HepG2 (cell line): ENCODE results near the gene ZNF606. TPM values are rescaled to one million over a fixed set of nuclear protein-coding genes. Genes with fewer than 3 reads are reported as not detected.

Experiments
- ATAC-seq: fragments of 200-7000 bp; cut with Tn5 transposase; 3 replicates; pipeline ENCODE4 v1.9.1; 2020; ENCODE audit warnings: mild to moderate bottlenecking, moderate library complexity
- BruUV-seq: library from RNA; stranded (reverse); fragments of 400-500 nt; replicated peaks from 2 replicates; lab custom pipeline; 2021; lab: Mats Ljungman, UMichigan
- CTCF ChIA-PET: fragments of 300-600 bp; formaldehyde crosslinking; extraction: SDS; loops from one replicate; lab custom pipeline; 2021; ENCODE audit warnings: low total read pairs, inconsistent platforms, low intra/inter-chr PET ratio; lab: Yijun Ruan, JAX
- POLR2A ChIA-PET: fragments of 350-600 bp; sonication (Branson Sonifier 250); formaldehyde crosslinking; loops from one replicate; lab custom pipeline; 2020; ENCODE audit warnings: antibody characterized with exemption, inconsistent platforms; lab: Yijun Ruan, JAX
- DNase-seq: peaks from one replicate; pipeline ENCODE4 v3.0.0-alpha.2; 2015; ENCODE audit warnings: low spot score
- FAIRE-seq: peaks from 3 replicates; lab custom pipeline; 2011; peaks lifted over from hg19 to GRCh38; lab: Jason Lieb, UNC
- H2AFZ ChIP-seq: one replicate; pipeline ENCODE4 v1.6.1; 2011; ENCODE audit warnings: low read length, inconsistent platforms
- H3K27ac ChIP-seq: fragments of 300-600 bp; 3 replicates; pipeline ENCODE4 v1.8.0; 2011; ENCODE audit warnings: mixed run types, mild to moderate bottlenecking, mixed read lengths, low read length, inconsistent platforms; ENCODE audit not compliant: insufficient read depth; ENCODE audit errors: extremely low read length
- H3K27me3 ChIP-seq, 2 experiments: fragments of 200-600 bp in 1 of 2; 2 replicates in 1 of 2; 3 replicates in 1 of 2; pipeline versions ENCODE4 v1.6.0 to v1.8.0; 2011; ENCODE audit warnings: low read length in 2 of 2, mild to moderate bottlenecking in 2 of 2, moderate library complexity in 2 of 2, inconsistent platforms in 1 of 2; ENCODE audit not compliant: insufficient read depth in 2 of 2, control insufficient read depth in 1 of 2
- H3K36me3 ChIP-seq, 2 experiments: fragments of 200-600 bp in 1 of 2; replicated peaks in 1 of 2; 2 replicates in 1 of 2; 3 replicates in 1 of 2; pipeline versions ENCODE4 v1.5.1 to v1.8.0; 2011; ENCODE audit warnings: low read length in 2 of 2, inconsistent platforms in 1 of 2; ENCODE audit not compliant: insufficient read depth in 2 of 2, control insufficient read depth in 1 of 2
- H3K4me1 ChIP-seq: 2 replicates; pipeline ENCODE4 v1.5.1; 2012; ENCODE audit warnings: low read length, inconsistent platforms; ENCODE audit not compliant: insufficient read depth
- H3K4me2 ChIP-seq: 2 replicates; pipeline ENCODE4 v1.6.0; 2011; ENCODE audit warnings: low read depth, low read length, inconsistent platforms
- H3K4me3 ChIP-seq, 3 experiments: fragments of 200-600 bp in 1 of 3; sonication (generic), shearing (Covaris generic) in 1 of 3; replicated peaks in 1 of 3; 2 replicates each; pipeline ENCODE4 v1.5.1; 2011 to 2016; ENCODE audit warnings: low read length in 3 of 3, inconsistent platforms in 2 of 3, low read depth in 2 of 3, mild to moderate bottlenecking in 2 of 3, control low read depth in 1 of 3, mixed read lengths in 1 of 3; ENCODE audit not compliant: insufficient read depth in 1 of 3
- H3K79me2 ChIP-seq: one replicate; pipeline ENCODE4 v1.6.1; 2011; ENCODE audit warnings: low read length, inconsistent platforms; ENCODE audit not compliant: insufficient read depth
- H3K9ac ChIP-seq: 2 replicates; pipeline ENCODE4 v1.6.0; 2011; ENCODE audit warnings: mild to moderate bottlenecking, low read depth, low read length, inconsistent platforms; ENCODE audit not compliant: insufficient read depth
- H3K9me3 ChIP-seq: 2 replicates; pipeline ENCODE4 v1.5.1; 2012; ENCODE audit warnings: mild to moderate bottlenecking, low read length
- H4K20me1 ChIP-seq: 2 replicates; pipeline ENCODE4 v1.6.0; 2011; ENCODE audit warnings: inconsistent platforms, mild to moderate bottlenecking, low read length, moderate library complexity; ENCODE audit not compliant: insufficient read depth
- ARID2 ChIP-seq: sonication (generic); formaldehyde crosslinking; IDR thresholded peaks from 2 replicates; pipeline ENCODE4 v1.8.1; 2022; ENCODE audit warnings: mild to moderate bottlenecking, missing genetic modification reagents, borderline replicate concordance
- BRCA1 ChIP-seq: sonication (generic); formaldehyde crosslinking; IDR thresholded peaks from 2 replicates; pipeline ENCODE4 v1.4.0; 2020; ENCODE audit warnings: missing genetic modification reagents
- GATAD1 ChIP-seq: IDR thresholded peaks from 2 replicates; pipeline ENCODE4 v1.6.1; 2016; ENCODE audit warnings: missing genetic modification reagents, missing compliant biosample characterization
- IRF2 ChIP-seq: IDR thresholded peaks from 2 replicates; pipeline ENCODE4 v1.6.1; 2018; ENCODE audit warnings: missing genetic modification reagents, missing compliant biosample characterization
- KLF12 ChIP-seq: sonication (generic); formaldehyde crosslinking; IDR thresholded peaks from 2 replicates; pipeline ENCODE4 v1.4.0; 2020; ENCODE audit warnings: missing genetic modification reagents, borderline replicate concordance
- MLX ChIP-seq: IDR thresholded peaks from 2 replicates; pipeline ENCODE4 v1.6.1; 2016
- NFATC3 ChIP-seq: sonication (generic); formaldehyde crosslinking; IDR thresholded peaks from 2 replicates; pipeline ENCODE4 v1.5.1; 2020; ENCODE audit warnings: mild to moderate bottlenecking, missing genetic modification reagents
- NFE2 ChIP-seq: sonication (generic); formaldehyde crosslinking; IDR thresholded peaks from 2 replicates; pipeline ENCODE4 v1.4.0; 2020; ENCODE audit warnings: missing genetic modification reagents
- RAD21 ChIP-seq: fragments of 450-650 bp; formaldehyde crosslinking; IDR thresholded peaks from 2 replicates; pipeline ENCODE4 v1.5.0; 2020; ENCODE audit warnings: mild to moderate bottlenecking
- ZBTB49 ChIP-seq: sonication (generic); formaldehyde crosslinking; IDR thresholded peaks from 2 replicates; pipeline ENCODE4 v1.4.0; 2020; ENCODE audit warnings: missing genetic modification reagents, borderline replicate concordance
- ZFP62 ChIP-seq: sonication (generic); formaldehyde crosslinking; IDR thresholded peaks from 2 replicates; pipeline ENCODE4 v1.4.0; 2020; ENCODE audit warnings: missing genetic modification reagents
- ZMAT3 ChIP-seq: sonication (generic); formaldehyde crosslinking; conservative IDR thresholded peaks from 2 replicates; pipeline ENCODE4 v1.7.0; 2021; ENCODE audit warnings: missing genetic modification reagents
- ZNF468 ChIP-seq: sonication (generic); formaldehyde crosslinking; IDR thresholded peaks from 2 replicates; pipeline ENCODE4 v1.8.0; 2022; ENCODE audit warnings: mild to moderate bottlenecking, moderate library complexity, missing genetic modification reagents
- ZNF484 ChIP-seq: sonication (generic); formaldehyde crosslinking; IDR thresholded peaks from 2 replicates; pipeline ENCODE4 v1.5.1; 2020; ENCODE audit warnings: mild to moderate bottlenecking, low read depth, missing genetic modification reagents, borderline replicate concordance
- WGBS: methylation state at CpG from one replicate; pipeline ENCODE4 v1.1.6; 2017; ENCODE audit warnings: low lambda C conversion rate; 5-methylcytosine and 5-hydroxymethylcytosine counted together
- in situ Hi-C: cut with HindIII; loops from 2 replicates; pipeline ENCODE4 v1.10.0; 2017; ENCODE audit warnings: low pct_unique_long_range_greater_than_20kb; ENCODE audit not compliant: extremely low pct_ligation_motif_present
- intact Hi-C: fragments of 100-400 bp; cut with micrococcal nuclease; formaldehyde crosslinking; loops from one replicate; pipeline ENCODE4 v1.10.0; 2022; ENCODE audit not compliant: unreplicated experiment
- polyA plus RNA-seq, 8 experiments: library from polyadenylated mRNA; depleted of rRNA in 3 of 8; stranded (reverse) in 7 of 8; unstranded in 1 of 8; fragments of >200 nt; fragmentation: Illumina TruSeq in 4 of 8; extraction: Trizol in 4 of 8; gene quantifications; 2 replicates each; pipeline versions ENCODE4 v1.2.1 to v1.2.3, GENCODE V29; 2011 to 2016; ENCODE audit warnings: low read depth in 4 of 8, missing spikeins in 1 of 8, mixed read lengths in 1 of 8; ENCODE audit not compliant: insufficient read depth in 1 of 8
- total RNA-seq, 5 experiments: library from RNA; depleted of rRNA; stranded (reverse); fragments of >200 nt; fragmentation: Illumina TruSeq; extraction: Trizol; gene quantifications; 2 replicates each; pipeline ENCODE4 v1.2.3, GENCODE V29; 2016; ENCODE audit warnings: low read depth in 1 of 5
- TF ChIP-seq, protein P1 (sequence below): sonication (generic); formaldehyde crosslinking; IDR thresholded peaks from 2 replicates; pipeline ENCODE4 v1.4.0; 2020; ENCODE audit warnings: missing genetic modification reagents
- TF ChIP-seq, protein P2 (sequence below): sonication (generic); formaldehyde crosslinking; IDR thresholded peaks from 2 replicates; pipeline ENCODE4 v1.5.0; 2020; ENCODE audit warnings: missing genetic modification reagents

The ZNF606 gene
- total and polyA plus RNA-seq, 2 of the 13 experiments (the other 11 are each of a cell fraction or from before 2014, with no cell fraction given): 4.2 to 14.8 TPM

DNA sequence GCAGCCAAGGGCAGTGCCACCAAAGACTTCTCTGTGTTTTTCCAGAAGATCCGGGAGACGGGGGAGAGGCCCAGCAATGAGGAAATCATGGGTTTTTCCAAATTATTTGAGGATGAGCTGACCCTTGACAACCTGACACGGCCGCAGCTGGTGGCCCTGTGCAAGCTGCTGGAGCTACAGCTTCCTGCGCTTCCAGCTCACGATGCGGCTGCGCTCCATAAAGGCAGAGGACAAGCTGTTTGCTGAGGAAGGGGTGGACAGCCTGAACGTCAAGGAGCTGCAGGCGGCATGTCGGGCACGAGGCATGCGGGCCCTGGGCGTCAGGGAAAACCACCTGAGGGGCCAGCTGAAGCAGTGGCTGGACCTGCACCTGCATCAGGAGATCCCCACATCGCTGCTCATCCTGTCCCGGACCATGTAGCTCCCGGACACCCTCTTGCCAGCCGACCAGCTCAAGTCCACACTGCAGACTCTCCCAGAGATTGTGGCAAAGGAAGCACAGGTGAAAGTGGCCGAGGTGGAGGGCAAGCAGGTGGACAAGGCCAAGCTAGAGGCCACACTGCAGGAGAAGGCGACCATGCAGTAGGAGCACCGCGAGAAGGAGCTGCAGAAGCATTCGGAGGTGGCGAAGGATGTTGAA, 42.9 kb upstream of the ZNF606 start (continued):
- TF ChIP-seq, protein P1, sequence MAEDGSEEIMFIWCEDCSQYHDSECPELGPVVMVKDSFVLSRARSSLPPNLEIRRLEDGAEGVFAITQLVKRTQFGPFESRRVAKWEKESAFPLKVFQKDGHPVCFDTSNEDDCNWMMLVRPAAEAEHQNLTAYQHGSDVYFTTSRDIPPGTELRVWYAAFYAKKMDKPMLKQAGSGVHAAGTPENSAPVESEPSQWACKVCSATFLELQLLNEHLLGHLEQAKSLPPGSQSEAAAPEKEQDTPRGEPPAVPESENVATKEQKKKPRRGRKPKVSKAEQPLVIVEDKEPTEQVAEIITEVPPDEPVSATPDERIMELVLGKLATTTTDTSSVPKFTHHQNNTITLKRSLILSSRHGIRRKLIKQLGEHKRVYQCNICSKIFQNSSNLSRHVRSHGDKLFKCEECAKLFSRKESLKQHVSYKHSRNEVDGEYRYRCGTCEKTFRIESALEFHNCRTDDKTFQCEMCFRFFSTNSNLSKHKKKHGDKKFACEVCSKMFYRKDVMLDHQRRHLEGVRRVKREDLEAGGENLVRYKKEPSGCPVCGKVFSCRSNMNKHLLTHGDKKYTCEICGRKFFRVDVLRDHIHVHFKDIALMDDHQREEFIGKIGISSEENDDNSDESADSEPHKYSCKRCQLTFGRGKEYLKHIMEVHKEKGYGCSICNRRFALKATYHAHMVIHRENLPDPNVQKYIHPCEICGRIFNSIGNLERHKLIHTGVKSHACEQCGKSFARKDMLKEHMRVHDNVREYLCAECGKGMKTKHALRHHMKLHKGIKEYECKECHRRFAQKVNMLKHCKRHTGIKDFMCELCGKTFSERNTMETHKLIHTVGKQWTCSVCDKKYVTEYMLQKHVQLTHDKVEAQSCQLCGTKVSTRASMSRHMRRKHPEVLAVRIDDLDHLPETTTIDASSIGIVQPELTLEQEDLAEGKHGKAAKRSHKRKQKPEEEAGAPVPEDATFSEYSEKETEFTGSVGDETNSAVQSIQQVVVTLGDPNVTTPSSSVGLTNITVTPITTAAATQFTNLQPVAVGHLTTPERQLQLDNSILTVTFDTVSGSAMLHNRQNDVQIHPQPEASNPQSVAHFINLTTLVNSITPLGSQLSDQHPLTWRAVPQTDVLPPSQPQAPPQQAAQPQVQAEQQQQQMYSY: no peak
- TF ChIP-seq GATAD1 (CRISPR knock-in tag): no peak
- TF ChIP-seq BRCA1 (CRISPR knock-in tag): no peak
- TF ChIP-seq ARID2 (CRISPR knock-in tag): no peak

- FAIRE-seq (no peak), DNase-seq (no peak), ATAC-seq (no peak)
- no TSS peak for BruUV-seq
- no peaks in the 10 kb centered on the region for H3K79me2 ChIP-seq
- WGBS: 81% methylated on average over 16 of the region's 26 CpGs
- no peaks in the 10 kb centered on the region for H3K36me3 ChIP-seq
- CTCF ChIA-PET: no interaction called here
- H2AFZ ChIP-seq: no peak overlapping the region
- POLR2A ChIA-PET: no interaction called here
- no peak overlapping the region for H3K27ac ChIP-seq
- no peak overlapping the region for H3K4me2 ChIP-seq
- no peaks in the 10 kb centered on the region for H4K20me1 ChIP-seq
- in situ Hi-C loops (no loop called here), intact Hi-C loops (no loop called here)
- no peaks in the 10 kb centered on the region for H3K4me1 ChIP-seq
- peaks cover 63% of the 10 kb centered on the region for H3K9me3 ChIP-seq
- H3K4me3 ChIP-seq: no peak overlapping the region
- H3K9ac ChIP-seq: no peak overlapping the region
- no peaks in the 10 kb centered on the region; a peak in 1 of 5 replicates for H3K27me3 ChIP-seq
- TF ChIP-seq MLX (no peak), RAD21 (CRISPR knock-in tag) (no peak), IRF2 (CRISPR knock-in tag) (no peak), NFE2 (no peak), NFATC3 (CRISPR knock-in tag) (no peak), ZMAT3 (CRISPR knock-in tag) (no peak), ZNF484 (CRISPR knock-in tag) (no peak), ZFP62 (CRISPR knock-in tag) (no peak), ZBTB49 (CRISPR knock-in tag) (no peak), KLF12 (CRISPR knock-in tag) (no peak), ZNF468 (no peak)
- TF ChIP-seq, protein P2, sequence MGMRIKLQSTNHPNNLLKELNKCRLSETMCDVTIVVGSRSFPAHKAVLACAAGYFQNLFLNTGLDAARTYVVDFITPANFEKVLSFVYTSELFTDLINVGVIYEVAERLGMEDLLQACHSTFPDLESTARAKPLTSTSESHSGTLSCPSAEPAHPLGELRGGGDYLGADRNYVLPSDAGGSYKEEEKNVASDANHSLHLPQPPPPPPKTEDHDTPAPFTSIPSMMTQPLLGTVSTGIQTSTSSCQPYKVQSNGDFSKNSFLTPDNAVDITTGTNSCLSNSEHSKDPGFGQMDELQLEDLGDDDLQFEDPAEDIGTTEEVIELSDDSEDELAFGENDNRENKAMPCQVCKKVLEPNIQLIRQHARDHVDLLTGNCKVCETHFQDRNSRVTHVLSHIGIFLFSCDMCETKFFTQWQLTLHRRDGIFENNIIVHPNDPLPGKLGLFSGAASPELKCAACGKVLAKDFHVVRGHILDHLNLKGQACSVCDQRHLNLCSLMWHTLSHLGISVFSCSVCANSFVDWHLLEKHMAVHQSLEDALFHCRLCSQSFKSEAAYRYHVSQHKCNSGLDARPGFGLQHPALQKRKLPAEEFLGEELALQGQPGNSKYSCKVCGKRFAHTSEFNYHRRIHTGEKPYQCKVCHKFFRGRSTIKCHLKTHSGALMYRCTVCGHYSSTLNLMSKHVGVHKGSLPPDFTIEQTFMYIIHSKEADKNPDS (CRISPR knock-in tag): no peak
These were observed 42.3 kb upstream of the ZNF606 start for GRCh38 chr19:58044886-58045285.
